SJSA1 (cell line): ENCODE results near the gene FEN1. TPM values are rescaled to one million over a fixed set of nuclear protein-coding genes. Genes with fewer than 3 reads are reported as not detected.
A peak's percentile ranks its signal among the peaks of the same experiment; 100 is the strongest.

Source experiments
- DNase-seq, 2 experiments: peaks; one replicate each; pipeline ENCODE4 v3.0.0-alpha.2; 2015 to 2020; ENCODE audit warnings: low spot score in 2 of 2, low read depth in 1 of 2
- H3K27ac ChIP-seq: fragments of 250-450 bp; sonication (Bioruptor Pico); 2 replicates; pipeline ENCODE4 v1.5.1; 2020; ENCODE audit warnings: mild to moderate bottlenecking, moderate library complexity
- H3K27me3 ChIP-seq: fragments of 250-450 bp; sonication (Bioruptor Pico); replicated peaks from 2 replicates; pipeline ENCODE4 v1.5.1; 2020; ENCODE audit warnings: mild to moderate bottlenecking, moderate library complexity
- H3K36me3 ChIP-seq: fragments of 250-450 bp; sonication (Bioruptor Pico); 2 replicates; pipeline ENCODE4 v1.5.1; 2020; ENCODE audit warnings: mild to moderate bottlenecking
- H3K4me1 ChIP-seq: fragments of 250-450 bp; sonication (Bioruptor Pico); replicated peaks from 2 replicates; pipeline ENCODE4 v1.6.1; 2021; ENCODE audit warnings: mild to moderate bottlenecking
- H3K4me3 ChIP-seq: fragments of 250-450 bp; sonication (Bioruptor Pico); 2 replicates; pipeline ENCODE4 v1.5.1; 2020; ENCODE audit warnings: mild to moderate bottlenecking
- H3K9me3 ChIP-seq: fragments of 250-450 bp; sonication (Bioruptor Pico); replicated peaks from 2 replicates; pipeline ENCODE4 v1.5.1; 2020; ENCODE audit warnings: mild to moderate bottlenecking
- total RNA-seq: library from RNA; depleted of rRNA; stranded (reverse); fragments of >200 nt; shearing (Covaris generic); gene quantifications from 2 replicates; pipeline ENCODE4 v1.2.3, GENCODE V29; 2014

The FEN1 gene
- total RNA-seq, 1 experiment from 2014 or later, result 185 TPM

DNA sequence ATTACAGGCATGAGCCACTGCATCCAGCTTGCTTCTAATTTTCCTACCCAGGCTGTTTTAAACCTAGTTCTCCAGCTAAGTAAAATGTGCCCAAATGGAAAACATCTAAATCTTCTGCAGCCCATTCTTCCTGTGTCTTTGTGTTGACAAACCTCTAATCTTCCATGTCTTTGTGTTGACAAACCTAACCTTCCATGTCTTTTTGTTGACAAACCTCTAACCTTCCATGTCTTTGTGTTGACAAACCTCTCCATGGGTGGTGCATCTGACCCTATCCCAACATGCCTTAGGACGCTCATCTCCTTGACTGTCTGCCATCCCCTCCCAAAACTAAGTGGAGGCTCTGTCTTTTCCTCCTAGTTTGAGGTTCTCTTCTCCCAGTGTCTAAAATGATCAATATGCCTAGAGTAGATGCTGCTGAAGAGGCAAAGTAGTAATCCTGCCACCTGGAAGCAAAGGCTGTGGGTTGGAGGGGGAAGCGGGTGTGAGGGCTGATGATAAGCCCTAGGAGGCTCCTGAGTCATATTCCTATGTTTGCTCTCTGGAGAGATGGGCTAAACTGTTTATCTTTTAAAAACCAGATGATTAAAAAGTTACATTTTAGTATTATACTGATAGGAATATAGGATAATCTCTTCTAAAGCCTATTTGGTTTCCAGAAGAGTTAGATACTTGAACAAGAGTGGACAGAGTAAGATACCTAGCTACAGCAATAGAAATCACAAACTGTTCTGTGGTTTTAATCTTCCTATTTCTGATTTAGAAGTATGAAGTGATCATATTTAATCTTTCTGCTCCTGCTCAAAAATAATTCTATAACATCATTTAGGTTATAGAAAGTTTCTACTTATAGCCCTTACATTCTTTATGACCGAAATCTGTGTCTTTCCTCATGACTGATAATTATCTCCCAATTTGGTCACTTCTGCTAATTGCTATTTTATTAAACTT, 7.9 kb downstream of the FEN1 start:
- H3K36me3 ChIP-seq, result peaks cover 96% of the 10 kb centered on the region

DNA sequence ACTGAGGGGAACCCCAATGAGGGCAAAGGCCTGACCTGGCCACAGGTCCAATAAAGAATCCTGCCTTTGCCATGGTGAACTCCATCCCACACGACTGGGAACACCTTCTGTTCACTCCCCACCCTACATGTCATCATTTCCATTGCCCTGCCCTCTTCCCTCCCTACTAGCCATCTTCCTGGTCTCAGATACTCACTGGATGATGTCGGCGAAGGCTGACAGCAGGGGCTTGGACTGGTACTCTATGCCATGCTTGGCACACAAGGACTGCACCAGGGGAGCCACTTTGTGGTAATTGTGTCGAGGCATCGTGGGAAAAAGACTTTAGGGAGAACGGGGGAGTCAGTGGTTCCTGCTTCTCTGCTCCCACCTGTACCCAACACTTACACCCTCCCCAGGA, 9.9 kb downstream of the FEN1 start:
- H3K4me3 ChIP-seq, result no peak overlapping the region
- no peak overlapping the region for H3K27ac ChIP-seq
- H3K27me3 ChIP-seq, result no peaks in the 10 kb centered on the region
- DNase-seq, result no peak
- H3K4me1 ChIP-seq, result peaks cover 8% of the 10 kb centered on the region
- peaks cover 94% of the 10 kb centered on the region for H3K36me3 ChIP-seq
- no peaks in the 10 kb centered on the region for H3K9me3 ChIP-seq

More for the DNA sequence above, 7.9 kb downstream of the FEN1 start:
- no peak overlapping the region for H3K27ac ChIP-seq
- H3K4me1 ChIP-seq, result peaks cover 15% of the 10 kb centered on the region
- H3K4me3 ChIP-seq, result no peak overlapping the region
- H3K9me3 ChIP-seq, result no peaks in the 10 kb centered on the region
- no peaks in the 10 kb centered on the region for H3K27me3 ChIP-seq
- no peak for DNase-seq

- Histone ChIP-seq H3K27ac (no peak overlapping the region), H3K4me3 (no peak overlapping the region), H3K9me3 (no peaks in the 10 kb centered on the region), H3K4me1 (peaks cover 6% of the 10 kb centered on the region), H3K36me3 (peaks cover 94% of the 10 kb centered on the region), H3K27me3 (no peaks in the 10 kb centered on the region)
- DNase-seq, result no peak
These were observed 11.4 kb downstream of the FEN1 start for GRCh38 chr11:61803889-61804647.

DNA sequence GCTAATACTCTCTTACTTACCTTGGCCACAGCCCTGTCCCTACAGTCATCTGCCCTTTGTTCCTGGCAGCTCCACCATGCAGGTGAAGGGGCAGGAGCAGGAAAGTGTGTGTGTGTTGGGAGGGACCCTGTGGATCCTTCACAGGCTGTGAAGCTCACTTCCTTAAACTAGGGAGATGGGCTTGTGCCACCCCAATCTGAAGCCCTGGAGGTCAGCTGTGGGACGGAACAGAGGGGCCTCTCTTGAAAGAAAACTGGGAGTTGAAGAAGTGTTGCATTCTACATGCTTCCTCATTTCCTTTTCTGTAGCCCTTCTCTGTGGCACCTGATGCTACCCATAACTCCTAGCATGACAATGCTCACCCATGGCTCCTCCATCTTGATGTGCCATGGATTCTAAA, 12.4 kb downstream of the FEN1 start:
- H3K36me3 ChIP-seq, result peaks cover 94% of the 10 kb centered on the region
- H3K4me1 ChIP-seq, result peaks cover 5% of the 10 kb centered on the region
- no peak for DNase-seq
- no peak overlapping the region for H3K27ac ChIP-seq
- no peak overlapping the region for H3K4me3 ChIP-seq
- H3K27me3 ChIP-seq, result no peaks in the 10 kb centered on the region
- no peaks in the 10 kb centered on the region for H3K9me3 ChIP-seq

- Histone ChIP-seq H3K9me3 (no peaks in the 10 kb centered on the region), H3K4me3 (no peak overlapping the region), H3K27ac (no peak overlapping the region), H3K27me3 (no peaks in the 10 kb centered on the region), H3K36me3 (peaks cover 96% of the 10 kb centered on the region), H3K4me1 (no peaks in the 10 kb centered on the region)
- DNase-seq, result no peak
These were observed 14.1 kb downstream of the FEN1 start for GRCh38 chr11:61806785-61807184.

DNA sequence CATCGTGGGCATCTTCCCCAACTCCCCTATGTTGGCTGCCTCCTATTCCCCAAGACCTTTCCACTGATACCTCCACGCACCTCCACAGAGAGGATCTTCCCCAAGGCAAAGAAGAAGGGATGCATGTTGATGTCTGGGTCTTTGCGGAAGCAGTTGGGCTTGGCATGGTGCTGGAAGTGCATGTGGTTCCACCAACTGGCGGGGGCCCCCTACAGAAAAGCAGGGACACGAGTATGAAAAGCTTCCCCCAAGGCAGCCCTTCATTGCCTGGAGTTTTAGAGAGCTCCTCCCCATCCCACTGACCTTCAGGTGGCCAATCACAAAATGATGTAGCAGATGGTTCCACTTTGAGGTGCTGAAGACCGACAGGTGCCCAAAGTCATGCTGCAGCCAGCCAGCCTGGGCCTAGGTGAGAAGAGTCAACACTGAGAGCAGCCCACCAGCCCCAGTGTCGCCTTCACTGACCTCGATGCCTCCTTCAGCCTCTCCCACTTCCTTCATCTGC, 18.0 kb downstream of the FEN1 start:
- no peak overlapping the region for H3K27ac ChIP-seq
- H3K27me3 ChIP-seq, result no peaks in the 10 kb centered on the region
- peaks cover 12% of the 10 kb centered on the region for H3K4me1 ChIP-seq
- peaks cover 79% of the 10 kb centered on the region for H3K36me3 ChIP-seq
- DNase-seq, result no peak
- no peak overlapping the region for H3K4me3 ChIP-seq
- no peaks in the 10 kb centered on the region for H3K9me3 ChIP-seq

GRCh38 chr11:61811831-61812230, 19.1 kb downstream of the FEN1 start:
- Histone ChIP-seq H3K4me1 (peaks cover 20% of the 10 kb centered on the region), H3K4me3 (no peak overlapping the region), H3K27ac (no peak overlapping the region), H3K9me3 (no peaks in the 10 kb centered on the region), H3K36me3 (peaks cover 71% of the 10 kb centered on the region), H3K27me3 (no peaks in the 10 kb centered on the region)
- no peak for DNase-seq

DNA sequence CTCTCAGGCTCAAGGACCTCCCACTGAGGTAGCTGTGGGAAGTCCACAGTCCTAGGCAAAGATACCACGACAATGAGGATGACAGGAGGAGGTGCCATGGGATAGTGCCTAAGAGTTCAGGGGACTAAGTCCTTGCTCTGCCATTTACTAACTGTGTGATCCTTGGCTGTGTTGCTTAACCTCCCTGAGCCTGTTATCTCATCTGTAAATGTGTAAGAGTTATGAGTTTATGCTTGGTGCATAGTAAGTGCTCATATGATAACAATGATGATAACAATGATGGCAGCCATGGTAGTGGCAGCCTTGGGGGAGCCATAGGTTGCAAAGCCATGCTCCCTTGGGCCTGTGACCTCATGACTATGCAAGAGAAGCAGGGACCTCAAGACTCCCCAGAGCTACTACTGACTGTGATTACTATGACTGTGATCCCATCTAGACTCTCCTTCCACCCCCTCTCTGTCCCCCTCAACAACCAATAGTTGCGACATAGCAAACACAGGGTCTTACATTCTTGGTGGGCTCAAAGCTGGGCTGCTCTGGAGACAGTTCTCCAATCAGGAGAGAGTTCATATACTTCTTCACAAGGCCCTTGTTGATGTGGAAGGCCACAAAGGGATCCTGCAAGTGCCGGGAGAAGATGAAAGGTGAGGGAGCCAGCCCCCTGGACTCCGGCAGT, 20.2 kb downstream of the FEN1 start:
- no peaks in the 10 kb centered on the region for H3K27me3 ChIP-seq
- H3K36me3 ChIP-seq, result peaks cover 60% of the 10 kb centered on the region
- H3K27ac ChIP-seq, result no peak overlapping the region
- H3K4me3 ChIP-seq, result no peak overlapping the region
- DNase-seq, result no peak
- peaks cover 28% of the 10 kb centered on the region for H3K4me1 ChIP-seq
- H3K9me3 ChIP-seq, result no peaks in the 10 kb centered on the region

GRCh38 chr11:61814247-61814957, 21.7 kb downstream of the FEN1 start:
- no peaks in the 10 kb centered on the region for H3K27me3 ChIP-seq
- H3K4me3 ChIP-seq, result peak overlapping the region; percentile 59
- H3K36me3 ChIP-seq, result peaks cover 46% of the 10 kb centered on the region
- DNase-seq, result no peak
- H3K27ac ChIP-seq, result peak overlapping the region; percentile 57
- peaks cover 28% of the 10 kb centered on the region for H3K4me1 ChIP-seq
- no peaks in the 10 kb centered on the region for H3K9me3 ChIP-seq

- H3K4me1 ChIP-seq, result peaks cover 28% of the 10 kb centered on the region
- no peaks in the 10 kb centered on the region for H3K27me3 ChIP-seq
- H3K4me3 ChIP-seq, result peak overlapping the region; percentile 59
- peaks cover 39% of the 10 kb centered on the region for H3K36me3 ChIP-seq
- peak overlapping the region; percentile 73 for H3K27ac ChIP-seq
- peak; percentile 93 to 99 for DNase-seq
- no peaks in the 10 kb centered on the region for H3K9me3 ChIP-seq
These were observed 22.5 kb downstream of the FEN1 start for GRCh38 chr11:61814958-61815789.

GRCh38 chr11:61815790-61816735, 23.4 kb downstream of the FEN1 start:
- peaks cover 28% of the 10 kb centered on the region for H3K4me1 ChIP-seq
- H3K9me3 ChIP-seq, result no peaks in the 10 kb centered on the region
- peak overlapping the region; percentile 59 for H3K4me3 ChIP-seq
- H3K27me3 ChIP-seq, result no peaks in the 10 kb centered on the region
- H3K27ac ChIP-seq, result peak overlapping the region; percentile 73
- H3K36me3 ChIP-seq, result peaks cover 30% of the 10 kb centered on the region
- DNase-seq, result peak; percentile 82 to 92
